PC-3 (cell line): ENCODE measurements around the gene BICRA. TPM values are rescaled to one million over a fixed set of nuclear protein-coding genes. Genes with fewer than 3 reads are reported as not detected.

Experiments
- ATAC-seq: fragments of 200-7000 bp; cut with Tn5 transposase; 2 replicates; pipeline ENCODE4 v1.9.1; 2020; ENCODE audit warnings: mild to moderate bottlenecking, moderate library complexity
- BruUV-seq: library from RNA; stranded (reverse); fragments of 400-500 nt; replicated peaks from 2 replicates; lab custom pipeline; 2021; lab: Mats Ljungman, UMichigan
- CTCF ChIA-PET: fragments of 300-600 bp; sonication (Branson Sonifier 250); formaldehyde crosslinking; loops from one replicate; lab custom pipeline; 2022; ENCODE audit warnings: antibody characterized with exemption; lab: Charles Lee
- POLR2A ChIA-PET: fragments of 300-600 bp; sonication (Branson Sonifier 250); formaldehyde crosslinking; loops from one replicate; lab custom pipeline; 2022; ENCODE audit warnings: antibody characterized with exemption; ENCODE audit not compliant: unreplicated experiment; lab: Charles Lee
- DNase-seq: peaks from one replicate; pipeline ENCODE4 v3.0.0-alpha.2; 2015
- H2AFZ ChIP-seq: fragments of 300-600 bp; sonication (generic); 2 replicates; pipeline ENCODE4 v1.6.0; 2016; ENCODE audit warnings: antibody characterized with exemption, low read length
- H3F3A ChIP-seq: fragments of 300-600 bp; sonication (generic); one replicate; pipeline ENCODE4 v1.6.0; 2017; ENCODE audit warnings: antibody characterized with exemption, low read length, control low read depth, mild to moderate bottlenecking; ENCODE audit not compliant: unreplicated experiment
- H3K27ac ChIP-seq: fragments of 300-600 bp; sonication (generic); 2 replicates; pipeline ENCODE4 v1.5.1; 2016; ENCODE audit warnings: mild to moderate bottlenecking, low read length
- H3K27me3 ChIP-seq: fragments of 300-600 bp; sonication (generic); 2 replicates; pipeline ENCODE4 v1.6.1; 2016; ENCODE audit warnings: low read length, mixed read lengths
- H3K36me3 ChIP-seq: fragments of 300-600 bp; sonication (generic); 2 replicates; pipeline ENCODE4 v1.6.1; 2016; ENCODE audit warnings: low read depth, mixed run types, low read length, mixed read lengths
- H3K4me1 ChIP-seq: fragments of 300-600 bp; sonication (generic); 2 replicates; pipeline ENCODE4 v1.5.1; 2016; ENCODE audit warnings: low read length; ENCODE audit not compliant: insufficient read depth
- H3K4me2 ChIP-seq: fragments of 300-600 bp; sonication (generic); 2 replicates; pipeline ENCODE4 v1.6.0; 2016; ENCODE audit warnings: low read length
- H3K4me3 ChIP-seq: fragments of 300-600 bp; sonication (generic); 2 replicates; pipeline ENCODE4 v1.5.1; 2016; ENCODE audit warnings: mild to moderate bottlenecking, low read length, mixed read lengths
- H3K79me2 ChIP-seq: fragments of 300-600 bp; sonication (generic); 2 replicates; pipeline ENCODE4 v1.6.1; 2017; ENCODE audit warnings: low read length, mixed read lengths
- H3K9ac ChIP-seq: fragments of 300-600 bp; sonication (generic); 2 replicates; pipeline ENCODE4 v1.6.0; 2016; ENCODE audit warnings: mild to moderate bottlenecking, low read length
- H3K9me2 ChIP-seq: fragments of 300-600 bp; sonication (generic); replicated peaks from 2 replicates; pipeline ENCODE4 v1.6.1; 2016; ENCODE audit warnings: mixed run types, low read length, mixed read lengths
- H3K9me3 ChIP-seq: fragments of 300-600 bp; sonication (generic); 2 replicates; pipeline ENCODE4 v1.6.1; 2016; ENCODE audit warnings: low read length, mixed read lengths
- H4K20me1 ChIP-seq: fragments of 300-600 bp; sonication (generic); 2 replicates; pipeline ENCODE4 v1.6.1; 2016; ENCODE audit warnings: low read length, mixed read lengths
- EZH2 ChIP-seq: fragments of 300-600 bp; sonication (generic); IDR thresholded peaks from one replicate; pipeline ENCODE4 v1.6.1; 2017; ENCODE audit warnings: antibody characterized with exemption, mild to moderate bottlenecking, low read length; ENCODE audit not compliant: unreplicated experiment
- EZH2phosphoT487 ChIP-seq: fragments of 300-600 bp; sonication (generic); IDR thresholded peaks from 2 replicates; pipeline ENCODE4 v1.6.1; 2018; ENCODE audit warnings: mild to moderate bottlenecking, antibody characterized with exemption, low read length, borderline replicate concordance
- intact Hi-C: fragments of 100-400 bp; cut with micrococcal nuclease; formaldehyde crosslinking; loops from 2 replicates; pipeline ENCODE4 v1.9.0; 2023
- total RNA-seq: library from RNA; depleted of rRNA; stranded (reverse); fragments of >200 nt; gene quantifications from 2 replicates; pipeline ENCODE4 v1.2.3, GENCODE V29; 2014
- TF ChIP-seq, protein P1 (sequence below): fragments of 300-600 bp; sonication (generic); conservative IDR thresholded peaks from 2 replicates; pipeline ENCODE4 v1.5.1; 2017; ENCODE audit warnings: antibody characterized with exemption, low read depth, mild to moderate bottlenecking, low read length

The BICRA gene
- total RNA-seq, 1 experiment from 2014 or later: 1.2 TPM

DNA sequence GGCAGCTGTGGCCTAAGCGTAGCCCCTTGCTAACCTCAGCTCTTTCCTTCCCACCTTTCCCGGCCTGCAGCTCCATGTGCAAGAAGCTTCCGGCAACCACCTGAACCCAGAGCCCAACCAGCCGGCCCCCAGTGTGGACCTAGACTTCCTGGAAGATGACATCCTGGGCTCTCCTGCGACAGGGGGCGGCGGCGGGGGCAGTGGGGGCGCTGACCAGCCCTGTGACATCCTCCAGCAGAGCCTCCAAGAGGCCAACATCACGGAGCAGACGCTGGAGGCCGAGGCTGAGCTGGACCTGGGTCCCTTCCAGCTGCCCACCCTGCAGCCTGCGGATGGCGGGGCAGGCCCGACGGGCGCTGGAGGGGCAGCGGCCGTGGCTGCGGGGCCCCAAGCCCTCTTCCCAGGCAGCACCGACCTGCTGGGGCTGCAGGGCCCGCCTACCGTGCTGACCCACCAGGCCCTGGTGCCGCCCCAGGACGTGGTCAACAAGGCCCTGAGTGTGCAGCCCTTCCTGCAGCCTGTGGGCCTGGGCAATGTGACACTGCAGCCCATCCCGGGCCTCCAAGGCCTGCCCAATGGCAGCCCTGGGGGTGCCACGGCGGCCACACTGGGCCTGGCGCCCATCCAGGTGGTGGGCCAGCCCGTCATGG is 70.4 kb downstream of the BICRA start:
- H3K9me3 ChIP-seq: no peaks in the 10 kb centered on the region
- no peak overlapping the region for H3K9ac ChIP-seq
- ChIA-PET POLR2A (no interaction called here), CTCF (no interaction called here)
- H4K20me1 ChIP-seq: no peaks in the 10 kb centered on the region
- H3K27me3 ChIP-seq: no peaks in the 10 kb centered on the region
- TF ChIP-seq EZH2: no peak
- no peaks in the 10 kb centered on the region for H3K36me3 ChIP-seq
- no peak overlapping the region for H2AFZ ChIP-seq
- no peaks in the 10 kb centered on the region for H3K9me2 ChIP-seq
- H3F3A ChIP-seq: no peaks in the 10 kb centered on the region
- ATAC-seq (no peak), DNase-seq (no peak)
- no TSS peak for BruUV-seq
- no peak overlapping the region for H3K27ac ChIP-seq
- intact Hi-C loops: no loop called here
- no peak overlapping the region for H3K4me2 ChIP-seq
- H3K4me3 ChIP-seq: no peak overlapping the region
- H3K79me2 ChIP-seq: no peaks in the 10 kb centered on the region
- no peaks in the 10 kb centered on the region for H3K4me1 ChIP-seq

DNA sequence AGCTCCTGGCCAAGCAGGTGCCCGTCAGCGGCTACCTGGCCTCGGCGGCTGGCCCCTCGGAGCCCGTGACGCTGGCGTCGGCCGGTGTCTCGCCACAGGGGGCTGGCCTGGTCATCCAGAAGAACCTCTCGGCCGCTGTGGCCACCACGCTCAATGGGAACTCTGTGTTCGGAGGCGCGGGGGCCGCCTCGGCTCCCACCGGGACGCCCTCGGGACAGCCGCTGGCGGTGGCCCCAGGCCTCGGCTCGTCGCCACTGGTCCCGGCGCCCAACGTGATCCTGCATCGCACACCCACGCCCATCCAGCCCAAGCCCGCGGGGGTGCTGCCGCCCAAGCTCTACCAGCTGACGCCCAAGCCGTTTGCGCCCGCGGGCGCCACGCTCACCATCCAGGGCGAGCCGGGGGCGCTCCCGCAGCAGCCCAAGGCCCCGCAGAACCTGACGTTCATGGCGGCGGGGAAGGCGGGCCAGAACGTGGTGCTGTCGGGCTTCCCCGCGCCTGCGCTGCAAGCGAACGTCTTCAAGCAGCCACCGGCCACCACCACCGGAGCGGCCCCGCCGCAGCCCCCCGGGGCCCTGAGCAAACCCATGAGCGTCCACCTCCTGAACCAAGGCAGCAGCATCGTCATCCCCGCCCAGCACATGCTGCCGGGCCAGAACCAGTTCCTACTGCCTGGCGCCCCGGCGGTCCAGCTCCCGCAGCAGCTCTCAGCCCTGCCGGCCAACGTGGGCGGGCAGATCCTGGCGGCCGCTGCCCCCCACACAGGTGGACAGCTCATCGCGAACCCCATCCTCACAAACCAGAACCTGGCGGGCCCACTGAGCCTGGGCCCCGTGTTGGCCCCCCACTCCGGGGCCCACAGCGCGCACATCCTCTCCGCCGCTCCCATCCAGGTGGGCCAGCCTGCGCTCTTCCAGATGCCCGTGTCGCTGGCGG is 71.3 kb downstream of the BICRA start:
- BruUV-seq: no TSS peak
- H2AFZ ChIP-seq: no peak overlapping the region
- no peak overlapping the region for H3K9ac ChIP-seq
- H3K27ac ChIP-seq: no peak overlapping the region
- CTCF ChIA-PET: no interaction called here
- POLR2A ChIA-PET: no interaction called here
- no peak for TF ChIP-seq EZH2phosphoT487
- TF ChIP-seq EZH2: no peak
- TF ChIP-seq, protein P1, sequence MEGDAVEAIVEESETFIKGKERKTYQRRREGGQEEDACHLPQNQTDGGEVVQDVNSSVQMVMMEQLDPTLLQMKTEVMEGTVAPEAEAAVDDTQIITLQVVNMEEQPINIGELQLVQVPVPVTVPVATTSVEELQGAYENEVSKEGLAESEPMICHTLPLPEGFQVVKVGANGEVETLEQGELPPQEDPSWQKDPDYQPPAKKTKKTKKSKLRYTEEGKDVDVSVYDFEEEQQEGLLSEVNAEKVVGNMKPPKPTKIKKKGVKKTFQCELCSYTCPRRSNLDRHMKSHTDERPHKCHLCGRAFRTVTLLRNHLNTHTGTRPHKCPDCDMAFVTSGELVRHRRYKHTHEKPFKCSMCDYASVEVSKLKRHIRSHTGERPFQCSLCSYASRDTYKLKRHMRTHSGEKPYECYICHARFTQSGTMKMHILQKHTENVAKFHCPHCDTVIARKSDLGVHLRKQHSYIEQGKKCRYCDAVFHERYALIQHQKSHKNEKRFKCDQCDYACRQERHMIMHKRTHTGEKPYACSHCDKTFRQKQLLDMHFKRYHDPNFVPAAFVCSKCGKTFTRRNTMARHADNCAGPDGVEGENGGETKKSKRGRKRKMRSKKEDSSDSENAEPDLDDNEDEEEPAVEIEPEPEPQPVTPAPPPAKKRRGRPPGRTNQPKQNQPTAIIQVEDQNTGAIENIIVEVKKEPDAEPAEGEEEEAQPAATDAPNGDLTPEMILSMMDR: no peak
- intact Hi-C loops: no loop called here
- no peaks in the 10 kb centered on the region for H3K4me1 ChIP-seq
- no peak overlapping the region for H3K4me3 ChIP-seq
- no peaks in the 10 kb centered on the region for H4K20me1 ChIP-seq
- no peak overlapping the region for H3K4me2 ChIP-seq
- H3K79me2 ChIP-seq: no peaks in the 10 kb centered on the region
- no peaks in the 10 kb centered on the region for H3K27me3 ChIP-seq
- no peaks in the 10 kb centered on the region for H3F3A ChIP-seq
- DNase-seq (no peak), ATAC-seq (no peak)
- no peaks in the 10 kb centered on the region for H3K36me3 ChIP-seq
- H3K9me3 ChIP-seq: no peaks in the 10 kb centered on the region
- no peaks in the 10 kb centered on the region for H3K9me2 ChIP-seq

- ChIA-PET CTCF (interaction anchor here (0.6 kb wide), 1 partner anchor 64 kb away, joined by 4 read pairs; no protein-coding TSS in a partner anchor), POLR2A (no interaction called here)
- no peak for DNase-seq
- Histone ChIP-seq H2AFZ (no peak overlapping the region), H3K27me3 (no peaks in the 10 kb centered on the region), H3K4me1 (no peaks in the 10 kb centered on the region), H3K9ac (no peak overlapping the region), H3K36me3 (no peaks in the 10 kb centered on the region), H3K9me2 (no peaks in the 10 kb centered on the region), H3K79me2 (no peaks in the 10 kb centered on the region), H4K20me1 (no peaks in the 10 kb centered on the region), H3K4me2 (no peak overlapping the region), H3K9me3 (no peaks in the 10 kb centered on the region), H3K27ac (no peak overlapping the region), H3K4me3 (no peak overlapping the region), H3F3A (no peaks in the 10 kb centered on the region)
- TF ChIP-seq EZH2: no peak
- TF ChIP-seq, protein P1: no peak
- no peak for TF ChIP-seq EZH2phosphoT487
- BruUV-seq: no TSS peak
- ATAC-seq: no peak
- intact Hi-C loops: no loop called here
Observed at GRCh38 chr19:47680858-47681332, 72.0 kb downstream of the BICRA start.
